Spleen (tissue), 11 donors: Measurements from ENCODE around the gene FAM200B. TPM values are rescaled to one million over a fixed set of nuclear protein-coding genes. Genes with fewer than 3 reads are reported as not detected.
A peak's percentile ranks its signal among the peaks of the same experiment; 100 is the strongest.

Experiments used
- DNase-seq: peaks from one replicate; pipeline ENCODE4 v3.0.0-alpha.2; 2020
- H3K27ac ChIP-seq, 8 donors: fragments of 200-600 bp; sonication (generic) in 7 of 8; 1 replicate in 4 of 8; 2 replicates in 4 of 8; pipeline versions ENCODE4 v1.5.0 to v1.8.0; 2016 to 2021; ENCODE audit warnings: inconsistent platforms in 4 of 8, mild to moderate bottlenecking in 4 of 8, moderate library complexity in 1 of 8
- H3K27me3 ChIP-seq, 7 donors: fragments of 200-600 bp; sonication (generic) in 6 of 7; replicated peaks in 1 of 7; 1 replicate in 4 of 7; 2 replicates in 3 of 7; pipeline versions ENCODE4 v1.5.0 to v1.8.0; 2016 to 2021; ENCODE audit warnings: inconsistent platforms in 3 of 7, mild to moderate bottlenecking in 1 of 7
- H3K36me3 ChIP-seq, 6 donors: fragments of 200-600 bp; sonication (generic) in 5 of 6; 1 replicate in 4 of 6; 2 replicates in 2 of 6; pipeline versions ENCODE4 v1.5.0 to v1.8.0; 2016 to 2021; ENCODE audit warnings: inconsistent platforms in 2 of 6
- H3K4me1 ChIP-seq, 6 donors: fragments of 200-600 bp; sonication (generic) in 5 of 6; 1 replicate in 3 of 6; 2 replicates in 3 of 6; pipeline versions ENCODE4 v1.5.0 to v1.8.0; 2016 to 2021; ENCODE audit warnings: inconsistent platforms in 3 of 6
- H3K4me3 ChIP-seq, 8 donors: fragments of 200-600 bp; sonication (generic) in 7 of 8; 1 replicate in 4 of 8; 2 replicates in 4 of 8; pipeline versions ENCODE4 v1.5.0 to v1.8.0; 2016 to 2021; ENCODE audit warnings: inconsistent platforms in 4 of 8, mild to moderate bottlenecking in 4 of 8, moderate library complexity in 2 of 8
- H3K9me3 ChIP-seq, 8 donors: fragments of 200-600 bp; sonication (generic) in 7 of 8; 1 replicate in 4 of 8; 2 replicates in 4 of 8; pipeline versions ENCODE4 v1.5.0 to v1.8.0; 2016 to 2021; ENCODE audit warnings: inconsistent platforms in 4 of 8
- CTCF ChIP-seq, 11 experiments: fragments of 200-600 bp in 7 of 11; fragments of 450-650 bp in 4 of 11; sonication (generic) in 4 of 11; IDR thresholded peaks in 8 of 11; conservative IDR thresholded peaks in 3 of 11; 1 replicate in 7 of 11; 2 replicates in 4 of 11; pipeline versions ENCODE4 v1.4.0 to v1.8.0; 2016 to 2021; ENCODE audit warnings: antibody characterized with exemption in 11 of 11, inconsistent platforms in 4 of 11, mild to moderate bottlenecking in 1 of 11
- POLR2A ChIP-seq, 3 donors: fragments of 450-650 bp; IDR thresholded peaks; one replicate each; pipeline ENCODE4 v1.5.1; 2017; ENCODE audit warnings: antibody characterized with exemption in 3 of 3, mild to moderate bottlenecking in 1 of 3
- POLR2AphosphoS5 ChIP-seq, 3 donors: sonication (generic); formaldehyde crosslinking; IDR thresholded peaks; one replicate each; pipeline ENCODE4 v1.5.1; 2017; ENCODE audit warnings: antibody characterized with exemption in 3 of 3
- WGBS, 5 donors: extraction: QIAGEN DNeasy Blood & Tissue Kit in 3 of 5; methylation state at CpG; one replicate each; pipeline versions ENCODE4 v1.1.5 to v1.1.7; 2013 to 2018; 5-methylcytosine and 5-hydroxymethylcytosine counted together
- intact Hi-C: fragments of 100-400 bp; cut with DNase I; formaldehyde crosslinking; loops from one replicate; pipeline ENCODE4 v1.15.0; 2023; ENCODE audit warnings: low total_unique reads
- polyA plus RNA-seq, 3 donors: library from polyadenylated mRNA; stranded (reverse); fragments of 200-250 nt; gene quantifications; one replicate each; pipeline ENCODE4 v1.2.1, GENCODE V29; 2013
- total RNA-seq, 7 donors: library from RNA; depleted of rRNA in 3 of 7; stranded (reverse); fragments of >200 nt in 3 of 7; fragmentation: NEBNext Ultra II Directional in 4 of 7; extraction: Animal tissue kit (Norgen Biotek cat#: 25700) in 4 of 7; gene quantifications; one replicate each; pipeline versions ENCODE4 v1.1.0 to v1.2.1, GENCODE V29; 2016 to 2021
- donor health status: healthy with polysubstance abuse.
- donor health status: DM: no; HTN: no; CAD: no; lungs with moderate emphysema.
- donor health status: DM: no; HTN: no; CAD: no.
- donor health status: Bipolar disorder and iron deficiency.
- donor health status: healthy.
- donor health status: DM: no; HTN: no; CAD: no.
- donor health status: DM: yes; HTN: yes; CAD: no.

FAM200B gene
- total and polyA plus RNA-seq, 10 donors = 17.4 to 42.0 (median 28.6) TPM

GRCh38 chr4:15702941-15703403, 21.3 kb downstream of the FAM200B start, which contains the start of gene BST1:
TSS of gene BST1 (plus strand) at chr4:15703065. CDS start at chr4:15703145, 80 bp downstream.
- intact Hi-C loops = no loop called here
- Histone ChIP-seq H3K4me1 (peaks cover 5 to 35% (median 13%) of the 10 kb centered on the region in 6 donors), H3K27ac (peak within 1 kb of the TSS in 7 of 8 donors; percentile 63 to 92 (median 84))

GRCh38 chr4:15703439-15703838, 21.8 kb downstream of the FAM200B start:
- H3K4me1 ChIP-seq = peaks cover 5 to 35% (median 13%) of the 10 kb centered on the region in 6 donors

More at GRCh38 chr4:15702941-15703403, 21.3 kb downstream of the FAM200B start, which contains the start of gene BST1:
- TF ChIP-seq CTCF (IDR thresholded peaks at IDR 0.05 in 8 of 11, conservative IDR thresholded peaks at IDR 0.05 in 3 of 11) (peak in 1 of 11 experiments; percentile 17), POLR2A (IDR thresholded peaks at IDR 0.05) (no peak), POLR2AphosphoS5 (IDR thresholded peaks at IDR 0.05) (peak; percentile 72 to 87 (median 79))
- peak; percentile 96 for DNase-seq
- WGBS, 5 donors = 0 to 8% (median 1%) methylated on average over 42 to 43 of the region's 43 CpGs
- Histone ChIP-seq H3K27me3 (peaks cover 0 to 5% (median 0%) of the 10 kb centered on the region in 7 donors), H3K36me3 (peaks cover 0 to 7% (median 0%) of the 10 kb centered on the region in 6 donors), H3K9me3 (no peaks in the 10 kb centered on the region), H3K4me3 (peak within 1 kb of the TSS; percentile 33 to 77 (median 47))

GRCh38 chr4:15704129-15704528, 22.5 kb downstream of the FAM200B start:
- peak overlapping the region in 1 of 8 donors; percentile 77 for H3K4me3 ChIP-seq
- no peak for TF ChIP-seq POLR2A (IDR thresholded peaks at IDR 0.05)
- no peak for TF ChIP-seq POLR2AphosphoS5 (IDR thresholded peaks at IDR 0.05)
- no peak for TF ChIP-seq CTCF (IDR thresholded peaks at IDR 0.05 in 8 of 11, conservative IDR thresholded peaks at IDR 0.05 in 3 of 11)
- peaks cover 5 to 35% (median 13%) of the 10 kb centered on the region in 6 donors for H3K4me1 ChIP-seq
- peaks cover 0 to 18% (median 0%) of the 10 kb centered on the region in 6 donors for H3K36me3 ChIP-seq
- H3K9me3 ChIP-seq = no peaks in the 10 kb centered on the region
- intact Hi-C loops = no loop called here
- peak overlapping the region in 4 of 8 donors; percentile 38 to 92 (median 88) for H3K27ac ChIP-seq
- DNase-seq = no peak
- H3K27me3 ChIP-seq = peaks cover 0 to 5% (median 0%) of the 10 kb centered on the region in 7 donors

More at GRCh38 chr4:15703439-15703838, 21.8 kb downstream of the FAM200B start:
- peaks cover 0 to 12% (median 0%) of the 10 kb centered on the region in 6 donors for H3K36me3 ChIP-seq
- 82 to 93% (median 88%) methylated on average over 11 of the region's 11 CpGs for WGBS, 5 donors
- H3K9me3 ChIP-seq = no peaks in the 10 kb centered on the region
- peak overlapping the region in 7 of 8 donors; percentile 63 to 92 (median 84) for H3K27ac ChIP-seq
- no peak for TF ChIP-seq CTCF (IDR thresholded peaks at IDR 0.05 in 8 of 11, conservative IDR thresholded peaks at IDR 0.05 in 3 of 11)
- TF ChIP-seq POLR2A (IDR thresholded peaks at IDR 0.05) = no peak
- no peak for TF ChIP-seq POLR2AphosphoS5 (IDR thresholded peaks at IDR 0.05)
- intact Hi-C loops = no loop called here
- DNase-seq = no peak
- H3K4me3 ChIP-seq = peak overlapping the region in 6 of 8 donors; percentile 43 to 77 (median 47)
- H3K27me3 ChIP-seq = peaks cover 0 to 5% (median 0%) of the 10 kb centered on the region in 7 donors

- H3K9me3 ChIP-seq = no peaks in the 10 kb centered on the region
- intact Hi-C loops = no loop called here
Measured at GRCh38 chr4:15706646-15707362, 25.2 kb downstream of the FAM200B start.

More at GRCh38 chr4:15706646-15707362, 25.2 kb downstream of the FAM200B start:
- 69 to 80% (median 72%) methylated on average over 3 of the region's 3 CpGs for WGBS, 5 donors
- Histone ChIP-seq H3K27ac (peak overlapping the region in 2 of 8 donors; percentile 10 to 92), H3K36me3 (peaks cover 0 to 30% (median 0%) of the 10 kb centered on the region in 6 donors), H3K4me1 (peaks cover 5 to 22% (median 13%) of the 10 kb centered on the region in 6 donors), H3K4me3 (no peak overlapping the region), H3K27me3 (peaks cover 0 to 5% (median 0%) of the 10 kb centered on the region in 7 donors)
- TF ChIP-seq CTCF (IDR thresholded peaks at IDR 0.05 in 8 of 11, conservative IDR thresholded peaks at IDR 0.05 in 3 of 11) (no peak), POLR2AphosphoS5 (IDR thresholded peaks at IDR 0.05) (no peak), POLR2A (IDR thresholded peaks at IDR 0.05) (no peak)
- DNase-seq = no peak
